Stimulated activated CD4-positive, alpha-beta T cell treated with anti-CD3 and anti-CD28 coated beads, TNF-alpha, amount 100 ng/mL, for 48 hours (primary cell): ENCODE results near the gene SLC22A23.

Experiments used
- DNase-seq, 3 donors: peaks; one replicate each; pipeline ENCODE4 v3.0.0-alpha.2; 2020; ENCODE audit warnings: low read depth in 3 of 3

Gene SLC22A23

GRCh38 chr6:3318821-3319540 is 137.9 kb downstream of the SLC22A23 start:
- DNase-seq, result no peak

- peak; percentile 26 to 46 (median 28) for DNase-seq
These were observed 138.6 kb downstream of the SLC22A23 start for GRCh38 chr6:3318226-3318625.

- DNase-seq, result no peak
These were observed 139.1 kb downstream of the SLC22A23 start for GRCh38 chr6:3317741-3318211.

GRCh38 chr6:3316818-3317217 is 140.0 kb downstream of the SLC22A23 start:
- DNase-seq, result no peak

GRCh38 chr6:3316331-3316730 is 140.5 kb downstream of the SLC22A23 start:
- no peak for DNase-seq

GRCh38 chr6:3315841-3316240 is 141.0 kb downstream of the SLC22A23 start:
- DNase-seq, result no peak

- no peak for DNase-seq
These were observed 142.0 kb downstream of the SLC22A23 start for GRCh38 chr6:3314621-3315467.

GRCh38 chr6:3314176-3314575 is 142.7 kb downstream of the SLC22A23 start:
- no peak for DNase-seq

GRCh38 chr6:3312604-3313231 is 144.1 kb downstream of the SLC22A23 start:
- DNase-seq, result no peak

GRCh38 chr6:3311826-3312225 is 145.0 kb downstream of the SLC22A23 start:
- no peak for DNase-seq

- DNase-seq, result no peak
These were observed 146.1 kb downstream of the SLC22A23 start for GRCh38 chr6:3310703-3311102.

GRCh38 chr6:3310051-3310448 is 146.8 kb downstream of the SLC22A23 start:
- no peak for DNase-seq

- DNase-seq, result no peak
These were observed 147.3 kb downstream of the SLC22A23 start for GRCh38 chr6:3309391-3310050.

GRCh38 chr6:3308106-3308505 is 148.7 kb downstream of the SLC22A23 start:
- DNase-seq, result no peak

- no peak for DNase-seq
These were observed 149.4 kb downstream of the SLC22A23 start for GRCh38 chr6:3307436-3307835.

GRCh38 chr6:3306848-3307247 is 150.0 kb downstream of the SLC22A23 start:
- no peak for DNase-seq

GRCh38 chr6:3305831-3306230 is 151.0 kb downstream of the SLC22A23 start:
- DNase-seq, result no peak

- no peak for DNase-seq
These were observed 151.7 kb downstream of the SLC22A23 start for GRCh38 chr6:3305216-3305565.

- no peak for DNase-seq
These were observed 152.2 kb downstream of the SLC22A23 start for GRCh38 chr6:3304500-3305215.

GRCh38 chr6:3303795-3304411 is 152.9 kb downstream of the SLC22A23 start:
- DNase-seq, result no peak

- no peak for DNase-seq
These were observed 155.3 kb downstream of the SLC22A23 start for GRCh38 chr6:3301506-3301905.
